GM21717 (cell line): ENCODE results near the gene SAMD4B.
A peak's percentile ranks its signal among the peaks of the same experiment; 100 is the strongest.

Source experiments
- ATAC-seq: cut with Tn5 transposase; IDR thresholded peaks from one replicate; pipeline ENCODE4 v1.9.1; 2021; ENCODE audit warnings: mild to moderate bottlenecking, moderate library complexity; ENCODE audit not compliant: unreplicated experiment

Gene SAMD4B

DNA sequence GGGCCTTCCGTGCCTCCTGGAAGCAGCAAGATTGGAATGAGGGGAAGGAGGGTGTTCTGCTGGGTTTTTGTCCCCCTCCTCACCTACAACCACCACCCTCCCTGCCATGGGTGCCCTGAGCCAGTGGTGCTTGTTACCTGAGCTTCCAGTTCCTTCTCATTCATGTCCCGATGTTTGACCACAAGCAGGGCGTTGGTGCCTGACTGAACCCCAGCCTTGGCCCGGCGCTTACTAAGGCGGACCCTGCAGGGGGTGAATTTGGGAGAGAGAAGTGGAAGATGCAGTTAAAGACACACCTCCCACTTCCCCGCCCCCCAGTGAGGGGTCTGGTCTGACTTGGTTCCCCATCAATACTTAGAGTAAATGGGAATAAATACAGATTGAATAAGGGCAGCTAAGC, 44.3 kb downstream of the SAMD4B start:
- no peak for ATAC-seq

DNA sequence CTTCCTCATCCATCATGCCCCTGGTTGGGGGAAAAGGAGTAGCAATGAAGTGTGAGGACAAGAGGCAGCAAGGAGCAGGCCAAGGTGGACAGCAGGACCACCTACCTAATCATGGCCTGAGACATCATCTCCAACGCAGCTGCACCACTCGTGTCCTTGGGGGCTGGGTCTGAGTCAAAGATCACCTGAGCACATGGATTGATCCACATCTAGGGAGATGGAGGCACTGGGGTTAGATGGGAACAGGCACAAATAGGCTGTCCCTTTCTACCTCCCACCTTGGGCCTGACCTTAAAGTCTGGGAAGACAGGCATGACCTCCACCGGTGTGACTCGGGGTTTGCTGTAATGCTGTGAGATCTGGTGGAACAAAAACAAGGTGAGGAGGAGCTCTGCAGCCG, 46.4 kb downstream of the SAMD4B start:
- no peak for ATAC-seq

DNA sequence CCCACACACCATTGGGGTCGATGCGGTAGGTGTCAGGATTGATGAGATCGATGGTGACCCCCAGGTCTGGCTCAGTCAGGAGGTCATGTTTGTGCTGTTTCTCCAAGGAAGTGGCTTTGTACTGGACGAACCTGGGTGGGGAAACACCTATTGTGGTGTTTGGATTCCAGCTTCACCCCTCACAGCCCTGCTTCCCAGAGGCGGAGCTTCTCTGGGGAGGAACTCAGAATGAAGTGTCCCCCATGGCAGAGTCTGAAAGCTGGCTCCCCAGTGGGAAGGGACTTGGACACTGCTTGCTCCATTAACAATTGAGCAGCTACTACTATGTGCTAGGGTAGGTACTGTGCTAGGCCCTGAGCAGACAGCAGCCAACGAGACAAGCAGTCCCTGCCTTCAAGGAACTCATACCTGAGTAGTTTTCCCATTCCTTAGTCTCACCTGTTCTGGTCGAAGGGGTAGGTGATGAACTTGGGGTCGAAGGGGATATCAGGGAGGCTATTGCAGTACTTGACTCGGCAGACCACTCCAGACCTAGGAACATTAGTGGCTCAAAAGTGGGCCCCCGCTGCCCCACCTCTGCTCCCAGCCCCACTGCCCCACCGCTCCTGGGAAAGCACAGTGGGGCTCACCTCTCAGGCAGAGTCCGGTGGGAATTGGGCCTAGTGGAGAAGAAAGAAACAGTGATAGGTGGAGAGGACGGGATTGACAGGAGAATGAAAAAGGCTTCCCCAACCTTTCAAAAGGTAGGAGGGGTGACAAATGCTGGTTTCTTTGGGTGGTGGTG, 47.6 kb downstream of the SAMD4B start:
- no peak for ATAC-seq

DNA sequence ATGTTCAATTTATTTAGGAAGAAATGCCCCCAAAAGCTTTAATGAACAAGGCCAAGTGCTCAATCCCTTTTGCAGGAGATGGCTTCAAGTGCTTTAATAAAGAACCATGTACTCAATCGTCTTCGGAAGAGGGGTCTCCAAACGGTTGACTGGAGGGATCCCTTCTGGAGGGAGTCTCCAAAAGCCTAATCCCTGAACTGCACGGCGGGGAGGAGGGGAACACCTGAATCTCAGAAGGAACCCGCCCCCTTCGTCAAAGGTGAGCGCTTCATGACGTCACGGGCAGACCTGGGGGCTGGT, 48.2 kb downstream of the SAMD4B start:
- no peak for ATAC-seq

DNA sequence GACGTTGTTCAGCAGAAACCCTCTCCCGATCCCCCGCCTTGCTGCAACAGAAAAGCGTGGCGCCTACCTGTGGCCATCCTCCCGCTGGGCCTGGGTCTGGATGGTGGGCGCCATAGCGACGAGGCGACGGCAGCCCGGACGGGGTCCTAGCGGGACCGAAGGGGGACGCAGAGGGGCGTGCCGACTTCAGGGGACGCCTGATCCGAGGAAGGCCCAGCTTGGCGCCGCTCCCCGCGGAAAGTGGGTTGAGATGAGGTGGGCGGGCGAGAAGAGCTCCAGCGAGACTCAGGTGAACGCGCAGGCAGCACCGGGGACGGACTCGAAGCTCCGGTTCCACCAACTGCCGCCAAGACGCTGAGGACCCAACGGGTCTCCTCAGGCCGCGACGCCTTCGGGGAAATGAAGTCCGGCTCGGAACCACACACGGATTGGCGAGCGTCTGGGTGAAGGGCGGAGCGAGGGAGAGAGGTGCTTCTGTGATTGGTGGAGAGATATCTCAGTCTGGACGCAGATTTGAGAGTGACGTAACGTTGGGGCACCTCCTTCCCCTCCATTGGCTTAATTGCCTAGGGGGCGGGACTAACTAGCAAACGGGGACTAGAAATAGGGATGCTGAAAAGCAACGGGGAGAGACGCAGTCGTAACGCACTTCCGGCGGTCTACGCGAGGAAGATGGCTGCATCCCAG, 48.7 kb downstream of the SAMD4B start, which contains the start of the genes MED29 and PAF1:
Gene MED29 (plus strand): TSS at position 628 of the 687 bp plus-strand sequence. CDS start 45 bp downstream, at position 673.
Gene PAF1 (minus strand): TSS at position 356 of the 687 bp plus-strand sequence. CDS start 242 bp downstream, at position 114.
- ATAC-seq, result peak; percentile 73

DNA sequence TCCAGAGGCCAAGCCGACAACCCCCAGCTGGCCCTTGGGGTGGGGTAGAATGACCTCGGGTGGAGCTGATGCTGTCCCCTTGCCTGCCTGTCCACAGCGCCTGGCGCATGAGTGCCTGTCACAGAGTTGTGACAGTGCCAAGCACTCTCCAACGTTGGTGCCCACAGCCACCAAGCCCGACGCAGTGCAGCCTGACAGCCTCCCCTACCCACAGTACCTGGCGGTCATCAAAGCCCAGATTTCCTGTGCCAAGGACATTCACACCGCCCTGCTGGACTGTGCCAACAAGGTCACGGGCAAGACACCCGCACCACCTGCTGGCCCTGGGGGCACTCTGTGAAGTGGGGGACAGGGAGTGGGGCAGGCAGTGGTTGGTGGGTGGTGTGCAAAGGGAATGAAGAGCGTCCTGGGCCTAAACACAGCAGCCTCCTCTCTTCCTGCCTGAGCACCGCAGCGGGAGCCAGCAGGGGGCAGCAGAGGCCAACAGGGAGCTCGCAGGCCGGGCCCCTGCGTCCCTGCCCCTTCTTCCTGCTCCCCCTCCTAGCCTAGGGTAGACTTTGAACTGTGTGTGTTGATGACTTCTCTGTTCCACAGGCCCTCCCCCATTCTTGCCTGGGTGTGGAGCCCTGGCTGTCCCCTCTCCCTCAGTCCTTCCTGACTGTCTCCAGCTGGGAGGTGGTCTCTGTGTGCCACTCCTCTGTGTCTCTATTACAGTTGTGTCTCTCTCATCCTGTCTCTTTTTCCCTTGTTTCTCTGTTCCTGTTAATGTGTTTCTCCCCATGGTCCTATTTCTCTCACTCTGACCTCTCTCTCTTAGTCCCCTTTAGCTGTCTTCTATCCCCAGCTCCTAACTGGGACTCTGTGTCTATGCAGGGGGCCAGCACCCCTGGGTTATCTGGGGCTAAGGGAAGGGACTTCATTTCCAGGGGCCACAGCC, 55.4 kb downstream of the SAMD4B start:
- no peak for ATAC-seq

DNA sequence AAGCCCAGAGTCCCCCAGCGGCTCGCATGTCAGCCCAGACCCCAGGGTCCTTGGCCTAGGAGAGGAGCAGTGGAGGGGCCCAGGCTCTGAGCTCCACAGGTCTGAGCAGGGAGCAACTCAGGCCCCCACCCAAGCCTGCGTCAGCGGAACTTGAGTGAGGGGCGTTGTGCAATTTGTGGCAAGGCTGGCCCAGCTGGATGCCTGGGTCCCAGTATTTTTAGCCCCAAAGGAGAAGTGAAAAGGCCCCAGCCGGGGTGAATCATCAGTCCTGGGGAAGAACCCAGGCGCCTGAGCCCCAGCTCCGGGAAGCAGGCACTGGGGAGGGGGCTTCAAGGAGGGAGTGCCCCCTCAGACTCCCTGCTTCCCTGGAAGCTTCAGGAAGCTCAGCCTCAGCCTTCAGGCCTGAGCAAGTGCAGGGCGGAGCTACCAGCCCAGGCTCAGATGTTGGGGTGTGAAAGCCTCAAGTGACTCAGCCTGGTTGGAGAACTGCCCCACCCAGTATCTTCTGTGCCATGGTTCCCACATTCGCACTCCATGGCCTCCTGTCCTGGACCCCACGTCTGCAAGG, 56.2 kb downstream of the SAMD4B start:
- ATAC-seq, result no peak

DNA sequence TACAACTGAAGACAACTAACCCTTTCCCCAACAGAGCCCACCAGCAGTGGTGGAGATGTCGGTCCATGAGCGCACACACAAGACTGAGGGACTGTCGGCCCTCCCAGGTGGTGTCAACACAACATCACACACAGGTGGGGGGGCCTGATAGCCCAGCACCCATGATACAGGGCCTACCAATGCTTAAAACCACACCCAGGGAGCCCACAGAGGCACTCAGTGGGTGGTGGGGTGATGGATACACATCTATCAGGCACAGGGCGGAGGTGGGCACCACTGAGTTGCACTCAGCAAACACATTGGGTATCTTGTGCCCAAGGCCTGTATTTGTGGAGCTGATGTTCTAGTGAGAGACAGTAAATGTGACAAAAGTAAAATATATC, 57.4 kb downstream of the SAMD4B start:
- no peak for ATAC-seq

DNA sequence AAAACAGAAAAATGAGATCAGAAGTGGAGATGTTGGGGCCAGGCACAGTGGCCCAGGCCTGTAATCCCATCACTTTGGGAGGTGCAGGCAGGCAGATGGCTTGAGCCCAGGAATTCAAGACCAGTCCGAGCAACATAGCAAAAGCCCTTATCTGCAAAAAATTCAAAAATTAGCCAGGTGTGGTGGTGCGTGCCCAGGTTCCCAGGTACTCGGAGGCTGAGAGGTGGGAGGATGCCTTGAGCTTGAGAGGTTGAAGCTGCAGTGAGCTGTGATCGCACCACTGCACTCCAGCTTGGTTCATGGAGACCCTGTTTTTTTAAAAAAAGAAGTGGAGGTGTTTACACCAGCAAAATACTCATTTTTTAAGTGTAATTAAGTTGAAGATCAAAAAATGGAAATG, 57.8 kb downstream of the SAMD4B start:
- no peak for ATAC-seq

DNA sequence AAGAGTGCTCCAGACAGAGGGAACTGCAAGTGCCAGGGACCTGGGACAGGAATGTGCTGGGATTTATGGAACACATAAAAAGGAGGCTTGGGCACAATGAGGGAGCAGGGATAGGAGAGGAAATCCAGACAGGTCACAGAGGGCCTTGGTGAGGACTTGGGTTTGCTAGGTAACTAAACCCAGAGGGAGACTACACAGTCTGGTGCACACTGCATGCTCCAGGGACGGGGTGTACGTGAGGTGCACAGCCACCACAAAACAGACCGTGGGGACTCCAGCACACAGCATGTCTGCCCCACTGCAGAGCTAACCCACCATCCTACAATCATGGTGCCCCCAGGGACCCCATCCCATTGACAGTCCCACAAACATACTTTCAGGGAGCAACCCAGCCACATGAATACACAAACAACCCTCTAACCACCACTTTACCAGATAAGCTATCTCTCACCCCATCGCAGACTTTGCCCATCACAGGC, 58.9 kb downstream of the SAMD4B start:
- no peak for ATAC-seq

DNA sequence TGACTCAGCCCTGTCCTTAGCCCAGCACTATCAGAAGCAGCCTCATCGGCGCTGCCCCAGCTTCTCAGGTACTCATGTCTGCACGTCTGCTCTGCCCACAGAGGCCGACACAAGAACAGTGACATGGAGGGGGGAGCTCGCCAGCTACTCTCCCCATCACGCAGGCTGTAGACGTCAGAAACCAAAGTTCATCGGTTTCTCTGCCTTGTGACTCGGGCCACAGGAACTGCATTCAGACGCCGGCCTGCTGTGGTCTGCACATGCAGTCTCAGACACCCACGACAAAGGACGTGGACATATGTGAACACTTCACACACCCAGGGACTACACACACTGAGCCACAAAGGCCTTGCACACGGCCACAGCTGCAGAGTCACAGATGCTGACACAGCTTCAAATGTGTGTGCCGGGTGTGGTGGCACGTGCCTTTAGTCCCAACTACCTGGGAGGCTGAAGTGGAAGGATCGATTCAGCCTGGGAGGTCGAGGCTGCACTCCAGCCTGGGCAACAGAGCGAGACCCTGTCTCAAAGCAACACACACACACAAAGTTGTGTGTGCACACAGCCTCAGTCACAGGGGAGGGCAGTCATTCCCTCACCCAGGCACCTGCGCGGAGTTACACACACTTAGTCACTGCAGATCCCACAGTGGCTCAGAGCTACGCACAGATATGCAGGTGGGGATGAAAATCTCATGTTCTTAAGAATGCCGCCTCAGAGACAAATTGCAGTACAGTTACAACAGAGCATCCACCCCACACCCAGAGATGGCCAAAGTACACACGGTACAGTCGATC, 59.5 kb downstream of the SAMD4B start:
- no peak for ATAC-seq

DNA sequence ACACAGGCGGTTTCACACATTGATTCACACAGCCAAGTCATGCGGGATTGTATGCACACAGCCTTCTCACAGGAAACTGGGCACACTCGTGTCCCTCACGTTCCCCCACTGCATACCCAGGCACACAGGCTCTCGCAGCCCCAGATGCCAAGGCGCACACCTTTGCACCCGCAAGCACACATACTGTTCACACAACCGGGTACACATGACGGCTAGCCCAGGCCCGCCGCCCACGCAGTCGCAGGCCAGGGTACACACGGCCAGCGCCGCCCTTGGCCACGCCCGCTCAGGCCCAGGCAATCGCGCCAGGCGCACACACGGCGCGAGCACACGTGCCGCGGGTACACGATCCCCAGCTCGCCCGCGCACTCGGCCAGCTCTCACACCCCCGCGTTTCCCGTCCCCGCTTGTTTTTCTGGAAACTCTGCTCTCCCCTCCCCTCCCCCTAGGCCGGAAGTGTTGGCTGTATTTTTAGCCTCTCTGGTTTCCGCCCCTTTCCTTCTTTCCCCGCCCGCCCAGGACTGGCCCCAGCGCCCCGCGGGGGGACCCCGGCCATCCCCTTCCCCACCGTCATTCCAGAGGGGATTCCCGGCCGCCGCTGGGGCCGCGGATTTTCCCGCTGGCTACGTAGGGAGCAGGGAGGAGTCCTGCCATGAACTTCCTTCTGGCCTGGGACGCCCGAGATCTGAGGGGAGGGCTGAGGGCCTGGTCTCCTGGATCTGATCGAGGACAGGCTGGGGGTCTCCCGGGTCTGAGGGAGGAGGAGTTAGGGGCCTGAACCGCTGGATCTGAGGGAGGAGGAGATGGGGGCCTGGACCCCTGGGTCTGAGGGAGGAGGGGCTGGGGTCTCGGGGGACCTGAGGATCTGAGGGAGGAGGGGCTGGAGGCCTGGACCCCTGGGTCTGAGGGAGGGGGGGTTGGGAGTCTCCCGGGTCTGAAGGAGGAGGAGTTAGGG, 60.4 kb downstream of the SAMD4B start:
- ATAC-seq, result peak; percentile 18

DNA sequence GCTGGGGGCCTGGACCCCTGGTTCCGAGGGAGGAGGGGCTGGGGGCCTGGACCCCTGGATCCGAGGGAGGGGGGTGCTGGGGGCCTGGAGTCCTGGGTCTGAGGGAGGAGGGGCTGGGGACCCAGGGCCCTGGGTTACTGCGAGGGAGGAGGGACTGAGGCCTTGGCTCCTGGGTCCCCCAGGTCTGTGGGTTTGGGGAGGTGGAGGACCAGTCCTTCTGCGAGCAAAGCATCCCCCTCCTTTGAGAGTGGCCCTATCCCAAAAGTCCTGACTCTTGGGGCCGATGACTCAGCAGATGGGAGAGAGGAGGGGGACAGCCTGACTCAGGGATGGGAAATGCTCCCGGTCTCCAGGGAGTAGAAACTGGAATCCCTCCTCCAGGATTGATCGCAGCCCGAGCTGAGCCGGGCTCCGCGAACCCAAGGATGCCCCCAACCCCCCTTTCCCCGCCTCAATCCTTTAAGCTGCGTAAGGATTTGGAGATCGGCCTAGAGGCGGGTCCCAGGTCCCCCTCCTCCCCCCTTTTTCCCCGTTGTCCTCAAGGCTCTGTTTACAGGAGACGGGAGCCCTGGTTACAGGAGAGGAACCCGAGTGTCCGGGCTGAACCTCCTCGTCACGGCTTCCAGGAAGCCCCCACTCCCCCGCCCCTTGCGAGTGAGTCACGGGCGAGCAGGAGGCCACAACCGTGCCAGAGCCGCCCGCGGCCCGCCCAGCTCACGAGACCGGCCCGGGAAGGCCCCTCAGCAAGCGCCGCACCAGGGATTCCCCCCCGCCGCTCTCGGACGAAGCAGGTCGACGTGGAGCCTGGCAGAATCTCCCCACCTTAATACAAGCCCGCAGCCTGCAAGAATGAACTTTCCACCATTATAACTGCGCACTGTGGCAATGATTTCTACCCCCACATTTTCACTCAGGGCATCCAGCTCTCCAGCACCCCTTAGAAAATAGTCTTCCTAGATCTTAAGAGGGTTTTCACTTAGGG, 61.4 kb downstream of the SAMD4B start:
- ATAC-seq, result peak; percentile 25

DNA sequence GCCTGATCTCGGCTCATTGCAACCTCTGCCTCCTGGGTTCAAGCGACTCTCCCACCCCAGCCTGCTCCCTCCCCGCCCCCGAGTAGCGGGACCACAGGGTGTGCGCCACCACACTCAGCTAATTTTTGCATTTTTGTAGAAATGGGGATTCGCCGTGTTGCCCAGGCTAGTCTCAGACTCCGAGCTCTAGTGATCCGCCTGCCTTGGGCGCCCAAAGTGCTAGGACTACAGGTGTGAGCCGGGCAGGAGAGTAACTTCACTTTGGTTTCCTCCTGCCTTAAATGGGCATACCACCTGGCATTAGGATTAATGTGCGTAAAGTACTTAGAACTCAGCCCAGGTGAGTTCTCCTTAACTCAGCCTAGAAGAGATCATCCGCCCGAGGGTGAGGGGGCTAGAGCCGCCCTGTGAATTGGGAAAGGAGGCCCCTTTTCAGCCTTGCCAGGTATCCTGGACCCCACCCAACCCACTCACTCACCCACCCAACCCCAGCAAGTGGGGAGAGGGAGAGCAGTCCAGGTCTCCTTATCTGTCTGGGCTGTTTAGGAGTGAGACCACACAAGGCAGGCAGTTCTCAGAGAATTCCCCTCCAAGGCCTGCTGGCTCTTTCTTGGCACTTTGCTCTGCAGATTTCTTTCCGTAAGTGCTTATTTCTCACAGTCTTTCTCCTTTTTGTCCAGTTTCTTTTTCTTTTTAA, 63.2 kb downstream of the SAMD4B start:
- ATAC-seq, result no peak

DNA sequence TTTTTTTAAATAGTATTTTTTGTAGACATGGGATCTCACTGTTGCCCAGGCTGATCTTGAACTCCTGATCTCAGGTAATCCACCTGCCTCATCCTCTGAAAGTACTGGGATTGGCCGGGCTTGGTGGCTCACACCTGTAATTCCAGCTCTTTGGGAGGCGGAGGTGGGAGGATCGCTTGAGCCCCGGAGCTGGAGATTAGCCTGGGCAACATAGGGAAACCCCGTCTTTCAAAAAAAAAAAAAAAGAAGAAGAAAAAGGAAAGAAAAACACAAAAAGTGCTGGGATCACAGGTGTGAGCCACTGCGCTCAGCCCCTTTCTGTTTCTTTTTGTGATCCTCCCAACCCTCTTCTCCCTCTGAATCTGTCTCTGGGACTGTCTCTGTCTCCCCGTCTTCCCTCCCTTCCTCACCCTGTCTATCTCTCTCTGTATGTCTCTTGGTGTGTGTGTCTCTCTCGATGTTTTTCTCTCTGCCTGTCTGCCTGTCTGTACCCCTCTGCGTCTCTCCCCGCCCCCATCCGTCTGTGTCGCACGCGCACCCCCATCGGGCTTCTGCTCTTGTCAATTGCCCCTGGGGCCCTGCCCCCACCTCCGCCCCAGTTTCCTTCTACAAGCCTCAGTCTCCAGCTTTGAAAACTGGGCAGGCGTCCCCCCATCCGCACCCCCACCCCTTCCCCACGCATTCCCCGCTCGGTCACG, 63.9 kb downstream of the SAMD4B start:
- no peak for ATAC-seq

DNA sequence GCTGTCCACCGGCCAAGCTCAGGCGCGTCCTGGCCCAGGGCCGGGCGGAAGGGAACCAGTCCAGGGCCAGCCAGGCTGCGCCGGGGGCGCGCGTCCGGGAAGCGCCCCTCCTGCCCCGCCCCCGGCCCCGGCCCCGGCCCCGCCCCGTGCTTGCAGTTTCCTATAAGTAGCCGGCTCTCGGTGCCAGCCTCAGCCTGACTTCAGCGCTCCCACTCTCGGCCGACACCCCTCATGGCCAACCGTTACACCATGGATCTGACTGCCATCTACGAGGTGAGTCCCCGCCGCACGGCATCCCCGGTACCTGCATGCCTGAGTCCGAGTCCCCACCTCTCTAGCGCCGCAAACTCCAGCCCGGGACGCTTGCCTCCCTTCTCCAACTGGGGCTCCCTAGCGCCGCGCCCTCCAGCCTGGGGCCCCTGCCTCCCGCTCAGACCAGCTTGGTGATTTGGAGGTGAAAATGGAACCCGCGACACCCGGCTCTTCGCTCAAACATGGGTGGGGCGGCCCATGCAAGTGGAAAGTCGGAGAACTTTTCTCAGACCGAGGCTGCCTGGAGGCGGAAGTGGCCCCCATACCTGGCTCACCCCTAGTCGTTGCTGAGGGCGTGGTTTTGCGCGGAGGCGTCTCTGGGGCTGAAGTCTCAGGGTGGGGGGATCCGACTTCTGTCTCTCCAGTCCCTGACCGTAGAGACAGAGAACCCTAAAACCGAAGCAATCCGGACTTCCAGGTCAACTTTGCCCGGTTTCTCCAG, 64.6 kb downstream of the SAMD4B start, which contains the start of gene ZFP36:
Gene ZFP36 (plus strand): TSS at position 192 of the 754 bp plus-strand sequence. CDS start 58 bp downstream, at position 250.
- ATAC-seq, result no peak
